NCI-H1092 (cell line): ENCODE results near the gene ARHGAP28.

Experiments used
- DNase-seq: peaks from one replicate; lab custom pipeline; 2025; lab: John Stamatoyannopoulos, UW

Gene ARHGAP28

GRCh38 chr18:6731222-6731596, 1.7 kb downstream of the ARHGAP28 start:
- no peak for DNase-seq

- no peak for DNase-seq
Measured at GRCh38 chr18:6732952-6733351, 3.4 kb downstream of the ARHGAP28 start.

GRCh38 chr18:6733758-6734157, 4.2 kb downstream of the ARHGAP28 start:
- DNase-seq, result no peak

GRCh38 chr18:6734726-6735430, 5.4 kb downstream of the ARHGAP28 start:
- no peak for DNase-seq

DNA sequence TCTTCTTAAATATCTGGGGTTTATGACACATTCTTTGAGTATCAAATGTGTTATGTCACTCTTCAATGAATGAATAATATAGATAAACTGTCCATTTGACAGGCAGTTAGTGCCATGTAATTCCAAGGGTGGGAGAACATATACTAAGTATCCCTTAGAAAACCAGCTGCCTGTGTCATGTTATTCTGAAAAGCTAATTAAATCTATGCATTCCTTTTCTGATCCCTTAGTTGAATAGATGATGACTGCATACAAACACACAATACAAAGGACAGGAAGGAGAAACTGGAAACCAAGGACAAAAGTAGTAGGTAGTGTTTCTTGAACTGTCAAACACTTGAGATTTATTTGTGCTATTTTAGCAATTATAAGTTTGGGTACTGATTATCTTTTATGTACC, 8.3 kb downstream of the ARHGAP28 start:
- no peak for DNase-seq

DNA sequence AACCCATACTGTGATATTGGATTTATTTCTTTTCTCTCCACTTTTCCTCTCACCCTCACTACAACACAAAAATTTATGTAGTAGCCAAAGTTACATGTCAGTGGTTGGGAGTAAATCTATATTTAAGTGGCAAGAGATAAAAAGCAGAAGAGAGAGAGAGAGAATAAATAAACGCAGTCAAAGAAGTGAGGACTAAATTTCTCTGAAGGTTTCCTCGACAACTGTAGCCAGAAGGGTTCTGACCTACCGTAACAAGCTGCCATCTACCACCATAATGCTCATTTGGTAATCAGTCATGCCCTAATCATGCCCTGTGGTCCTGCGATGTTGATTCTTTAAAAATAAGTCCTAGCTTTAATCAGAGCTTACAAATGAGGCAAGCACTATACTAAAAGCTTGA, 9.1 kb downstream of the ARHGAP28 start:
- no peak for DNase-seq

DNA sequence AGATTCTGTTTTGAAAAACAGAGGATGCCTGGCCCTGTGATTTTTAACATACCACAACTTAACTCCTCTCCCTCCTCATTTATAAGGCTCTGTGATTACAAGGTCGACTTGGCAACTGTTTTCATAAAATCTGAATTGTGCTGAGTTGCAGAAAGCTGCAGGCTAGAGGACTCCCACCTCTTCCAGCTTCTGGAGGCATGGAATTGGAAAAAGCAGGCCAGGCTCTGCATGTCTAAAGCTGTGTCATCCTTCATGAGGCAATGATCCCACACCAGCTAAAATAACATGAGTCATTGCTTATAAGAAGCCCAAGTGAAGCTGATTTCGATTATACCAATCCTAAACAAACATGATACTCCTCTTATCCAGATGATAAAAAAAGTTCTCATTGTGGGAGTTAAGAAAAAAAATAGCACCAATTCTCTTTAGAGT, 11.7 kb downstream of the ARHGAP28 start:
- no peak for DNase-seq

- no peak for DNase-seq
Measured at GRCh38 chr18:6741786-6742185, 12.3 kb downstream of the ARHGAP28 start.

- no peak for DNase-seq
Measured at GRCh38 chr18:6743999-6744398, 14.5 kb downstream of the ARHGAP28 start.

- no peak for DNase-seq
Measured at GRCh38 chr18:6744816-6745455, 15.4 kb downstream of the ARHGAP28 start.

DNA sequence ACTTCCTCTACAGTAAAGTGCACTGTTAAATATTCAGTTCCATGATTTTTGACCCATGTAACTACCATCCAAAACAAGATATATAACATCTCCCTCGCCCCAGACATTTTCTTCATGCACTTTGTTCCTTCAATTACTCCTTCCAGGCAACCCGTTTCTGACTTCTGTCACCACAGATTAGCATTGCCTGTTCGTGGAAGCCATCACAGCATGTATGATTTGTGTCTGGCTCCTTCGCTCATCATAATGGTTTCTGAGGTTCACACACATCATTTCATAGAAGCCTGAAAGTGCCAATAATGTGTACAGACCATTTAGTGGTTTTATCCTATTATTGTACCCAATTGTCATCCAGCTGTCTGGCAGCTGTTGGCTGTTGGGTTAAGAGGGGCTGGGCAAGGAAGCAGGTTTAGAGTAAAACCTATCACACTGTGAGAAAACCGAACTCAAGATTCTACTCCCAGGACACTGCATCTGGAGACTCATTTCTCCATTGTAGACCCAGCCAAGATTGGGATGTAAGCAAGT, 16.1 kb downstream of the ARHGAP28 start:
- DNase-seq, result no peak

DNA sequence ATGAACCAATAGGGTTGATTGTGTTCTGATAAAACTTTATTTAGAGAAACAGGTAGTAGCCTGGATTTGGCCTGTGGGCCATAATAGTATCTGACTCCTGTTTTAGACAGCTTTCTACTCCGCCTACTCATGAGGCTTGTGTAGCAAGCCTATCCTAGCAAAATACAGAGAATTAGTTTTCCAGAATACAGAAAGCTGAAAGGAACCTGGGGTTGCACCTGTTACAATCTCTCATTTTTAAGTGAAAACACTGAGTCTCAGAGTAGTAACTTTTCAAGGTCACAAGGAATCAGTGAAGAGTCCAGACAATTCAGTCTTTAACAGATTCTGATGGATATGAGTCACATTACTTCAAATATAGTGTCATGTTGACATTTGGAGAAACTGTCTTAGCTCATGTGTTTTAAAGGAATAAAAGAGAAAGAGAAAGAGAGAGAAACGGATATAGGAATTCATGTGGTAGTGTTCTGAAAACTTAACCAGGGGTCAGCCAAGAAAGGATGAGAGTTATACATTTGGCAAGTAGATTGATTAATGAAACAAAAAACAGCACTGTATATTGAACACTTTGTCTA, 17.0 kb downstream of the ARHGAP28 start:
- no peak for DNase-seq

DNA sequence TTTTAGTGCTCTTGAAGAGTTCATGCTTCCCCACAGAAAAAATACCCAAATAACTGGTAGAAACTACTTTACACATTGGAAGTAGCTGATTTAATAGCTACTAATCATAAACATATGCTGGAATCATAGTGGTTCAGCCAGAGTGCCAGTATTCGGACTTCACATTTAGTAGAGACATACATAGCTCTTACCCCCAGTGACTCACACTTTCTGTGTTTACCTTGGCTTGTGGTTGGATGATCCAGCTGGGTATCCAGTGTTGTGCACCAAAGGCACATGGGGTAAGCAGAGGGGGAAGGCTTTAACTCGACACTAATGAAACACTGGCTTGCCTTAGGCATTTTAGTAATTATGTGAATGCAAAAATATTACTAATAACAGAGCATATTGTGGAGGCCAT, 18.1 kb downstream of the ARHGAP28 start:
- no peak for DNase-seq

DNA sequence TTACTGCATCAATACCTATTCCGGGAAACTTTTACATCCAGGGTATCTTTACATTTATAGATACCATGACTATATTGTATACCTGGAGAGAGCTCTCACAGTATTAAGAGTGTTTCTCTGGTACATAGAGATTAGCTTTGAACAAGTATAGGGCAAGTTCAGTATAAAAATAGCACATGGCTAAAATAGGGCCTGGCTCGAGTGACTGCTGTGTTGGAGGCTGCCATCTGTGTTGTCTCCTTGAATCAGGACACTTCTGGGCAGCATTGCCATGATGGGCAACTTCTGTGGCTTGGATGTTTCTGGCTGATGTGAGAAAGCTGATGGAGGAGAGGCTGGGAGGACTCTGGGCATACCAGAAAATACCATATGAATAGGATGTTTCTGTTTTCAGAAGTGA, 18.7 kb downstream of the ARHGAP28 start:
- no peak for DNase-seq

DNA sequence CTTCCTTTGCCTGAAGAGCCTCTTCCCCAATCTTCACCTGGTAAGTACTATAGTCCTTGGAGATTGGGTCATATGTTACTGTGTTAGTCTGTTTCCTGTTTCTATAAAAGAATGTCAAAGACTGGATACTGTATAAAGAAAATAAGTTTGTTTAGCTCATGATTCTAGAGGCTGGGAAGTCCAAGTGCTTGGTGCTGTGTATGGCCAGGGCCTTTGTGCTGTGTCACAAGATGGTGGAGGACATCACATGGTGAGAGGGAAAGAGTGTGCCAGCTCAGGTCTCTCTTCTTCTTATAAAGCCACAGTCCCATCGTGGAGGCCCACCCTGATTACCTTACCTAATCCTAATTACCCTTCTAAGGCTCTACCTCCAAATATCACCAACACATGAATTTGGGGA, 20.9 kb downstream of the ARHGAP28 start:
- no peak for DNase-seq

GRCh38 chr18:6751222-6751621, 21.7 kb downstream of the ARHGAP28 start:
- DNase-seq, result no peak

- no peak for DNase-seq
Measured at GRCh38 chr18:6752202-6752860, 22.8 kb downstream of the ARHGAP28 start.

DNA sequence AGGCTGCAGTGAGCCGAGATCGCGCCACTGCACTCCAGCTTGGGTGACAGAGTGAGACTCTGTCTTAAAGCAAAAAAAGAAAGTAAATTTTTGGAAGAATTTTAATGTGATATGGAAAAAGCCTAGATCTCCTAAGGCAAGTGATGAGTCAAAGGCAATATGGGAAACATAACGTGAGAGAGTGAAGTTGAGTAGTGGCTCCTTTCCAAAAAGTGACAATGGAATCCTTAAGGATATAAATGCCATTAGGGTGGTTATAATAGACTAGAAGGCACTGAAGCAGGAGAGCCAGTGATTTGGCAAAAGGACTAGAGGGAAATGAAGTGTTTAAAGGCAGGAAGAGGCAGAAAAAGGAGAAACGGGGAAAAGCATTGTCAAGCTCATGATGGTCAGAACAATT, 25.6 kb downstream of the ARHGAP28 start:
- DNase-seq, result no peak

- DNase-seq, result no peak
Measured at GRCh38 chr18:6757931-6758330, 28.4 kb downstream of the ARHGAP28 start.

- no peak for DNase-seq
Measured at GRCh38 chr18:6759579-6759978, 30.1 kb downstream of the ARHGAP28 start.

- no peak for DNase-seq
Measured at GRCh38 chr18:6763524-6763923, 34.0 kb downstream of the ARHGAP28 start.

GRCh38 chr18:6764382-6764781, 34.9 kb downstream of the ARHGAP28 start:
- no peak for DNase-seq

DNA sequence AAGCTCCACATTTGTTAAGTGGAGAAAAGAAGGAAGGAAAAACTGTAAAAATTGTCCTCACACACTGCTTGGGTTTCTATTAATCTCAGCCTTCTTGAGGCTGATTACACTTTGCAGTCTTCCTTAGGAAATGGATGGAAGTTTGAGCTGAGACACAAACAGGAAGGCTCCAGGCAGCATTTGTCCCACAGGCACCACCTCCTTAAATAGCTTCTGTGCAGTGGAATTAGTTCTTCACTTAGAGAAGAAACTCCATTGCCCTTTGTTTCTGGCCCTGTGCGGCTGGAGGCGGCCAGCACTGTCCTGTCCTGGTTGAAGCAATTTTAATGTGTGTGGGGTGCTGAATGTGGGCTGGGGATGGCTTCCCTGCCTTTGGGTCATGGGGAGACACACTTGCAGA, 44.3 kb downstream of the ARHGAP28 start:
- no peak for DNase-seq
